Adrenal gland (tissue), 12 donors: ENCODE data around the gene DAZL. TPM values are rescaled to one million over a fixed set of nuclear protein-coding genes. Genes with fewer than 3 reads are reported as not detected.

Experiments used
- DNase-seq, 7 donors: peaks; one replicate each; pipeline ENCODE4 v3.0.0-alpha.2; 2019 to 2020
- H3K27ac ChIP-seq, 5 donors: fragments of 200-600 bp; sonication (generic) in 4 of 5; 1 replicate in 3 of 5; 2 replicates in 2 of 5; pipeline versions ENCODE4 v1.5.1 to v1.8.0; 2016 to 2020; ENCODE audit warnings: mild to moderate bottlenecking in 1 of 5
- H3K27me3 ChIP-seq: fragments of 200-600 bp; 2 replicates; pipeline ENCODE4 v1.8.0; 2021
- H3K36me3 ChIP-seq, 2 donors: fragments of 200-600 bp; replicated peaks in 1 of 2; 1 replicate in 1 of 2; 2 replicates in 1 of 2; pipeline versions ENCODE4 v1.5.1 to v1.8.0; 2018 to 2022
- H3K4me1 ChIP-seq, 2 donors: fragments of 200-600 bp; replicated peaks in 1 of 2; 1 replicate in 1 of 2; 2 replicates in 1 of 2; pipeline versions ENCODE4 v1.5.1 to v1.8.0; 2018 to 2021
- H3K4me3 ChIP-seq, 4 donors: fragments of 200-600 bp; sonication (generic) in 3 of 4; one replicate each; pipeline ENCODE4 v1.5.1; 2016 to 2018
- H3K9me3 ChIP-seq, 3 donors: fragments of 200-600 bp; sonication (generic) in 1 of 3; replicated peaks in 1 of 3; 1 replicate in 2 of 3; 2 replicates in 1 of 3; pipeline versions ENCODE4 v1.5.1 to v1.8.0; 2016 to 2021
- CTCF ChIP-seq, 6 experiments: fragments of 450-650 bp in 4 of 6; fragments of 200-600 bp in 2 of 6; sonication (generic) in 1 of 6; IDR thresholded peaks; 1 replicate in 5 of 6; 2 replicates in 1 of 6; pipeline versions ENCODE4 v1.5.1 to v1.8.0; 2016 to 2021; ENCODE audit warnings: antibody characterized with exemption in 6 of 6, mild to moderate bottlenecking in 2 of 6, moderate library complexity in 1 of 6
- POLR2A ChIP-seq, 2 donors: fragments of 450-650 bp; IDR thresholded peaks; one replicate each; pipeline ENCODE4 v1.6.1; 2017; ENCODE audit warnings: antibody characterized with exemption in 2 of 2, mild to moderate bottlenecking in 2 of 2, moderate library complexity in 1 of 2
- WGBS, 4 donors: extraction: QIAGEN DNeasy Blood & Tissue Kit in 2 of 4; methylation state at CpG; one replicate each; pipeline versions ENCODE4 v1.1.5 to v1.1.7; 2013 to 2017; 5-methylcytosine and 5-hydroxymethylcytosine counted together
- intact Hi-C, 2 donors: fragments of 100-400 bp; cut with DNase I; formaldehyde crosslinking; loops; one replicate each; pipeline versions ENCODE4 v1.14.1 to v1.15.0; 2022 to 2023
- polyA plus RNA-seq, 3 donors: library from polyadenylated mRNA; stranded (reverse); fragments of 200-250 nt in 2 of 3; fragments of 350-450 nt in 1 of 3; fragmentation: Illumina TruSeq in 1 of 3; extraction: RNeasy Lipid Tissue Mini Kit (QIAGEN cat#74804) in 1 of 3; gene quantifications; one replicate each; pipeline ENCODE4 v1.2.3, GENCODE V29; 2013 to 2014
- total RNA-seq, 9 donors: library from RNA; depleted of rRNA in 4 of 9; stranded (reverse); fragments of >200 nt in 4 of 9; fragments of 120-200 nt in 1 of 9; fragmentation: NEBNext Ultra II Directional in 1 of 9; extraction: Animal tissue kit (Norgen Biotek cat#: 25700) in 1 of 9; gene quantifications; one replicate each; pipeline versions ENCODE4 v1.1.0 to v1.2.4, GENCODE V29; 2013 to 2023
- donor health status: healthy with polysubstance abuse.
- donor health status: Bipolar disorder and iron deficiency.
- donor health status: DM: yes; HTN: yes; CAD: no.
- donor health status: DM: no; HTN: no; CAD: no.
- donor health status: DM: no; HTN: no; CAD: no.
- donor health status: DM: yes; HTN: yes; CAD: no.

Gene DAZL
- total and polyA plus RNA-seq, 12 donors, result 0.07 TPM; not detected in 11

GRCh38 chr3:16568532-16568931, 36.7 kb downstream of the DAZL start:
- Histone ChIP-seq H3K36me3 (no peaks in the 10 kb centered on the region), H3K9me3 (no peaks in the 10 kb centered on the region), H3K4me3 (no peak overlapping the region), H3K4me1 (no peaks in the 10 kb centered on the region), H3K27ac (no peak overlapping the region), H3K27me3 (no peaks in the 10 kb centered on the region)
- TF ChIP-seq POLR2A (IDR thresholded peaks at IDR 0.05) (no peak), CTCF (IDR thresholded peaks at IDR 0.05) (no peak)
- intact Hi-C loops, result no loop called here
- 84 to 89% (median 88%) methylated on average over 2 of the region's 2 CpGs for WGBS, 4 donors
- no peak for DNase-seq

GRCh38 chr3:16568115-16568514, 37.1 kb downstream of the DAZL start:
- intact Hi-C loops, result no loop called here
- WGBS, 4 donors, result 37 to 55% (median 46%) methylated on average over 2 of the region's 2 CpGs

GRCh38 chr3:16559653-16560365, 45.4 kb downstream of the DAZL start:
- Histone ChIP-seq H3K36me3 (no peaks in the 10 kb centered on the region), H3K4me1 (no peaks in the 10 kb centered on the region), H3K27me3 (no peaks in the 10 kb centered on the region), H3K9me3 (no peaks in the 10 kb centered on the region), H3K27ac (no peak overlapping the region), H3K4me3 (no peak overlapping the region)
- intact Hi-C loops, result no loop called here
- TF ChIP-seq POLR2A (IDR thresholded peaks at IDR 0.05) (no peak), CTCF (IDR thresholded peaks at IDR 0.05) (no peak)
- 82 to 88% (median 86%) methylated on average over 5 of the region's 5 CpGs for WGBS, 4 donors
- no peak for DNase-seq

More at GRCh38 chr3:16568115-16568514, 37.1 kb downstream of the DAZL start:
- Histone ChIP-seq H3K27ac (no peak overlapping the region), H3K4me3 (no peak overlapping the region), H3K36me3 (no peaks in the 10 kb centered on the region), H3K4me1 (no peaks in the 10 kb centered on the region), H3K9me3 (no peaks in the 10 kb centered on the region), H3K27me3 (no peaks in the 10 kb centered on the region)
- DNase-seq, result no peak
- TF ChIP-seq CTCF (IDR thresholded peaks at IDR 0.05), result no peak
- TF ChIP-seq POLR2A (IDR thresholded peaks at IDR 0.05), result no peak

- TF ChIP-seq CTCF (IDR thresholded peaks at IDR 0.05), result no peak
- no peak for TF ChIP-seq POLR2A (IDR thresholded peaks at IDR 0.05)
- 80 to 84% (median 82%) methylated on average over 4 of the region's 4 CpGs for WGBS, 4 donors
- Histone ChIP-seq H3K36me3 (no peaks in the 10 kb centered on the region), H3K9me3 (no peaks in the 10 kb centered on the region), H3K4me3 (no peak overlapping the region), H3K4me1 (no peaks in the 10 kb centered on the region), H3K27ac (no peak overlapping the region), H3K27me3 (no peaks in the 10 kb centered on the region)
- intact Hi-C loops, result loop anchor here (5.0 kb wide), 3 partner anchors 262 to 287 kb away; partner anchors contain the start of gene OXNAD1 (in 1 of the 2)
- DNase-seq, result no peak
Observed at GRCh38 chr3:16554126-16554525, 51.1 kb downstream of the DAZL start.
